ENCODE measurements around the gene TCAP. TPM values are rescaled to one million over a fixed set of nuclear protein-coding genes. Genes with fewer than 3 reads are reported as not detected.
A peak's percentile ranks its signal among the peaks of the same experiment; 100 is the strongest.

TCAP gene
- total RNA-seq, 2 donors from 2014 or later, result 1.5 to 1.9 TPM

- Mint-ChIP-seq H3K27me3 (ENCODE audit: insufficient read depth) (peaks cover 1% of the 10 kb centered on the region), H3K36me3 (ENCODE audit: low read depth) (peaks cover 41% of the 10 kb centered on the region), H3K9me3 (peaks cover 2% of the 10 kb centered on the region), H3K4me1 (peaks cover 24% of the 10 kb centered on the region), H3K4me3 (no peak overlapping the region), H3K27ac (no peak overlapping the region)
- no peak overlapping the region for H3K9ac ChIP-seq (ENCODE audit: extremely low read depth, low read length, poor library complexity, severe bottlenecking)
- peak; percentile 73 for DNase-seq
- TF ChIP-seq, protein P1, sequence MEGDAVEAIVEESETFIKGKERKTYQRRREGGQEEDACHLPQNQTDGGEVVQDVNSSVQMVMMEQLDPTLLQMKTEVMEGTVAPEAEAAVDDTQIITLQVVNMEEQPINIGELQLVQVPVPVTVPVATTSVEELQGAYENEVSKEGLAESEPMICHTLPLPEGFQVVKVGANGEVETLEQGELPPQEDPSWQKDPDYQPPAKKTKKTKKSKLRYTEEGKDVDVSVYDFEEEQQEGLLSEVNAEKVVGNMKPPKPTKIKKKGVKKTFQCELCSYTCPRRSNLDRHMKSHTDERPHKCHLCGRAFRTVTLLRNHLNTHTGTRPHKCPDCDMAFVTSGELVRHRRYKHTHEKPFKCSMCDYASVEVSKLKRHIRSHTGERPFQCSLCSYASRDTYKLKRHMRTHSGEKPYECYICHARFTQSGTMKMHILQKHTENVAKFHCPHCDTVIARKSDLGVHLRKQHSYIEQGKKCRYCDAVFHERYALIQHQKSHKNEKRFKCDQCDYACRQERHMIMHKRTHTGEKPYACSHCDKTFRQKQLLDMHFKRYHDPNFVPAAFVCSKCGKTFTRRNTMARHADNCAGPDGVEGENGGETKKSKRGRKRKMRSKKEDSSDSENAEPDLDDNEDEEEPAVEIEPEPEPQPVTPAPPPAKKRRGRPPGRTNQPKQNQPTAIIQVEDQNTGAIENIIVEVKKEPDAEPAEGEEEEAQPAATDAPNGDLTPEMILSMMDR (conservative IDR thresholded peaks at IDR 0.05), result no peak
- H3K36me3 ChIP-seq (ENCODE audit: control insufficient read depth, insufficient read depth, low read length), result no peaks in the 10 kb centered on the region
- no peaks in the 10 kb centered on the region for H3K27me3 ChIP-seq (ENCODE audit: control insufficient read depth, insufficient read depth, low read length, poor library complexity, severe bottlenecking)
- H3K4me3 ChIP-seq (ENCODE audit: low read length), result no peak overlapping the region
- WGBS, 2 experiments (ENCODE audit: insufficient coverage in 1 of 2, insufficient read length in 1 of 2), result 87 to 93% methylated on average over 7 to 12 of the region's 12 CpGs
- H3K9me3 ChIP-seq (ENCODE audit: control insufficient read depth, low read length), result no peaks in the 10 kb centered on the region
- H3K27ac ChIP-seq (ENCODE audit: low read depth, low read length), result no peak overlapping the region
- peaks cover 3% of the 10 kb centered on the region for H3K4me1 ChIP-seq (ENCODE audit: control insufficient read depth, insufficient read depth, low read length)
Observed at GRCh38 chr17:39684369-39685192, 19.4 kb downstream of the TCAP start.

DNA sequence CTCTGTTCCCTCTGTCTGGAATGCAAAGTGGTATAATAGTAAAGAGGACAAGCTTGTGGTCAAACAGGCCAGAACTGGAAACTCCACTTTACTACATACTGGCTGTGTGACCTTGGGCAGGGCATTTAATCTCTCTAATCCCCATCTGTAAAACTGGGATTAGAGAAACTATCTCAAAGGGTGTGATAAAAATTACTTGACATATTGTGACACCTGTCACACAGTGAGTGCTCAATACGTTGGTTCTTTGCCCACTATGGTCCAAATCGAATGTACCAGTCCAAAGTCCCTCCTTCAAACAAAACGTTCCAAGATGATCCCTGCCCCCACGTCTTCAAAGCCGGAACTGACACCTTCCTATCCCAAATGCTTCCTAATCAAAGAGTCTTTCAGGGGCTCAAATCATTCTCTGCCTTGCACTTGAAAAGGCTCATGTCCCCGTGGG is 22.0 kb downstream of the TCAP start:
- no peak overlapping the region for H3K27ac ChIP-seq (ENCODE audit: low read depth, low read length)

GRCh38 chr17:39687546-39688474 is 22.7 kb downstream of the TCAP start, which contains the start of gene PGAP3:
Gene PGAP3 (minus strand): TSS chr17:39688057. CDS start chr17:39688014, 43 bp downstream.
- peaks cover 24% of the 10 kb centered on the region for H3K4me1 Mint-ChIP-seq
- TF ChIP-seq, protein P1 (conservative IDR thresholded peaks at IDR 0.05), result no peak
- WGBS, 2 experiments (ENCODE audit: insufficient coverage in 1 of 2, insufficient read length in 1 of 2), result 8 to 21% methylated on average over 31 to 45 of the region's 45 CpGs
- H3K27me3 Mint-ChIP-seq (ENCODE audit: insufficient read depth), result peaks cover 1% of the 10 kb centered on the region
- H3K36me3 Mint-ChIP-seq (ENCODE audit: low read depth), result peaks cover 19% of the 10 kb centered on the region
- H3K9ac ChIP-seq (ENCODE audit: extremely low read depth, low read length, poor library complexity, severe bottlenecking), result peak within 1 kb of the TSS; percentile 43
- H3K9me3 Mint-ChIP-seq, result peaks cover 2% of the 10 kb centered on the region
- peak within 1 kb of the TSS; percentile 78 for H3K27ac ChIP-seq (ENCODE audit: low read depth, low read length)
- peak within 1 kb of the TSS; percentile 80 for H3K4me3 Mint-ChIP-seq
- peak within 1 kb of the TSS; percentile 91 for H3K4me3 ChIP-seq (ENCODE audit: low read length)
- peak; percentile 98 for DNase-seq
- H3K27ac Mint-ChIP-seq, result peak within 1 kb of the TSS; percentile 91
- no peaks in the 10 kb centered on the region for H3K36me3 ChIP-seq (ENCODE audit: control insufficient read depth, insufficient read depth, low read length)
- no peaks in the 10 kb centered on the region for H3K27me3 ChIP-seq (ENCODE audit: control insufficient read depth, insufficient read depth, low read length, poor library complexity, severe bottlenecking)
- no peaks in the 10 kb centered on the region for H3K9me3 ChIP-seq (ENCODE audit: control insufficient read depth, low read length)
- peaks cover 3% of the 10 kb centered on the region for H3K4me1 ChIP-seq (ENCODE audit: control insufficient read depth, insufficient read depth, low read length)

More for the DNA sequence above, 22.0 kb downstream of the TCAP start:
- TF ChIP-seq, protein P1 (conservative IDR thresholded peaks at IDR 0.05), result no peak
- Histone ChIP-seq H3K27me3 (ENCODE audit: control insufficient read depth, insufficient read depth, low read length, poor library complexity, severe bottlenecking) (no peaks in the 10 kb centered on the region), H3K9me3 (ENCODE audit: control insufficient read depth, low read length) (no peaks in the 10 kb centered on the region), H3K4me1 (ENCODE audit: control insufficient read depth, insufficient read depth, low read length) (peaks cover 3% of the 10 kb centered on the region), H3K36me3 (ENCODE audit: control insufficient read depth, insufficient read depth, low read length) (no peaks in the 10 kb centered on the region), H3K9ac (ENCODE audit: extremely low read depth, low read length, poor library complexity, severe bottlenecking) (no peak overlapping the region), H3K4me3 (ENCODE audit: low read length) (peak overlapping the region; percentile 91)
- Mint-ChIP-seq H3K27ac (peak overlapping the region; percentile 91), H3K4me1 (peaks cover 24% of the 10 kb centered on the region), H3K36me3 (ENCODE audit: low read depth) (peaks cover 24% of the 10 kb centered on the region), H3K27me3 (ENCODE audit: insufficient read depth) (peaks cover 1% of the 10 kb centered on the region), H3K9me3 (peaks cover 2% of the 10 kb centered on the region), H3K4me3 (peak overlapping the region; percentile 80)
- DNase-seq, result no peak
- 67 to 72% methylated on average over 5 to 6 of the region's 6 CpGs for WGBS, 2 experiments (ENCODE audit: insufficient coverage in 1 of 2, insufficient read length in 1 of 2)

Data from endodermal cell (in vitro differentiated cells).